WTC11 (cell line): Measurements from ENCODE around the gene HIF3A. TPM values are rescaled to one million over a fixed set of nuclear protein-coding genes. Genes with fewer than 3 reads are reported as not detected.

Source experiments
- ATAC-seq: fragments of 200-7000 bp; cut with Tn5 transposase; 2 replicates; pipeline ENCODE4 v1.10.0; 2021; ENCODE audit warnings: mild to moderate bottlenecking, moderate library complexity
- CTCF ChIA-PET: fragments of 300-600 bp; sonication (Branson Sonifier 250); formaldehyde crosslinking; loops from one replicate; lab custom pipeline; 2021; ENCODE audit warnings: antibody characterized with exemption; lab: Charles Lee
- POLR2A ChIA-PET: fragments of 350-600 bp; sonication (Branson Sonifier 250); formaldehyde crosslinking; loops from one replicate; lab custom pipeline; 2021; ENCODE audit warnings: antibody characterized with exemption; lab: Charles Lee
- DNase-seq: peaks from one replicate; pipeline ENCODE4 v3.0.0; 2021; ENCODE audit warnings: low spot score
- H3K27ac Mint-ChIP-seq: 2 replicates; pipeline ENCODE4 v1.8.0; 2021; ENCODE audit warnings: mixed read lengths
- H3K27me3 Mint-ChIP-seq: 2 replicates; pipeline ENCODE4 v1.8.0; 2021; ENCODE audit warnings: low read depth, mild to moderate bottlenecking, moderate library complexity, mixed read lengths
- H3K36me3 Mint-ChIP-seq: 2 replicates; pipeline ENCODE4 v1.8.0; 2021; ENCODE audit warnings: mixed read lengths
- H3K4me1 Mint-ChIP-seq: 2 replicates; pipeline ENCODE4 v1.8.0; 2022; ENCODE audit warnings: mixed read lengths
- H3K4me3 Mint-ChIP-seq: 2 replicates; pipeline ENCODE4 v1.8.0; 2021; ENCODE audit warnings: mild to moderate bottlenecking, moderate library complexity, mixed read lengths
- H3K9me3 Mint-ChIP-seq: 2 replicates; pipeline ENCODE4 v1.8.0; 2021; ENCODE audit warnings: mixed read lengths
- ATF1 ChIP-seq: sonication (generic); formaldehyde crosslinking; IDR thresholded peaks from 2 replicates; pipeline ENCODE4 v1.8.1; 2023; ENCODE audit warnings: mild to moderate bottlenecking, moderate library complexity, missing genetic modification reagents
- CREM ChIP-seq: sonication (generic); formaldehyde crosslinking; IDR thresholded peaks from 2 replicates; pipeline ENCODE4 v1.8.1; 2022; ENCODE audit warnings: mild to moderate bottlenecking, missing genetic modification reagents, moderate library complexity
- ETV6 ChIP-seq: sonication (generic); formaldehyde crosslinking; IDR thresholded peaks from 2 replicates; pipeline ENCODE4 v1.8.1; 2022; ENCODE audit warnings: mild to moderate bottlenecking, missing genetic modification reagents
- FOXJ3 ChIP-seq: sonication (generic); formaldehyde crosslinking; IDR thresholded peaks from 2 replicates; pipeline ENCODE4 v1.9.0; 2021; ENCODE audit warnings: missing genetic modification reagents, mild to moderate bottlenecking, borderline replicate concordance
- JAZF1 ChIP-seq: fragments of 250-450 bp; sonication (Bioruptor Pico); IDR thresholded peaks from 2 replicates; pipeline ENCODE4 v1.9.0; 2021; ENCODE audit warnings: moderate library complexity, mild to moderate bottlenecking, inconsistent platforms
- MXD4 ChIP-seq: fragments of 250-450 bp; sonication (Bioruptor Pico); IDR thresholded peaks from 2 replicates; pipeline ENCODE4 v1.8.0; 2021; ENCODE audit warnings: mild to moderate bottlenecking, moderate library complexity, borderline replicate concordance
- NFE2L1 ChIP-seq: sonication (generic); formaldehyde crosslinking; IDR thresholded peaks from 2 replicates; pipeline ENCODE4 v1.8.1; 2023; ENCODE audit warnings: missing genetic modification reagents
- OVOL2 ChIP-seq: fragments of 250-450 bp; sonication (Bioruptor Pico); IDR thresholded peaks from 2 replicates; pipeline ENCODE4 v1.9.0; 2021; ENCODE audit warnings: mild to moderate bottlenecking, borderline replicate concordance
- ZBTB21 ChIP-seq: sonication (generic); formaldehyde crosslinking; IDR thresholded peaks from 2 replicates; pipeline ENCODE4 v1.8.1; 2023; ENCODE audit warnings: mild to moderate bottlenecking, missing genetic modification reagents, borderline replicate concordance
- ZNF121 ChIP-seq: sonication (generic); formaldehyde crosslinking; IDR thresholded peaks from 2 replicates; pipeline ENCODE4 v1.8.0; 2023; ENCODE audit warnings: missing genetic modification reagents
- ZNF232 ChIP-seq: sonication (generic); formaldehyde crosslinking; IDR thresholded peaks from 2 replicates; pipeline ENCODE4 v1.8.0; 2022; ENCODE audit warnings: mild to moderate bottlenecking, missing genetic modification reagents
- total RNA-seq: library from RNA; stranded (reverse); gene quantifications from 3 replicates; pipeline ENCODE4 v1.2.3, GENCODE V29; 2021
- TF ChIP-seq, protein P1 (sequence below): sonication (generic); formaldehyde crosslinking; IDR thresholded peaks from 2 replicates; pipeline ENCODE4 v1.8.1; 2023; ENCODE audit warnings: mild to moderate bottlenecking, moderate library complexity, missing genetic modification reagents
- TF ChIP-seq, protein P2 (sequence below): fragments of 250-450 bp; sonication (Bioruptor Pico); IDR thresholded peaks from 2 replicates; pipeline ENCODE4 v1.9.0; 2021; ENCODE audit warnings: mild to moderate bottlenecking
- TF ChIP-seq, protein P3 (sequence below): sonication (generic); formaldehyde crosslinking; IDR thresholded peaks from 2 replicates; pipeline ENCODE4 v1.8.1; 2022; ENCODE audit warnings: low read depth, mild to moderate bottlenecking, moderate library complexity, missing genetic modification reagents, borderline replicate concordance
- TF ChIP-seq, protein P4 (sequence below): sonication (generic); formaldehyde crosslinking; IDR thresholded peaks from 2 replicates; pipeline ENCODE4 v1.8.0; 2022; ENCODE audit warnings: mild to moderate bottlenecking, missing genetic modification reagents
- TF ChIP-seq, protein P5 (sequence below): sonication (generic); formaldehyde crosslinking; IDR thresholded peaks from 2 replicates; pipeline ENCODE4 v1.8.0; 2023; ENCODE audit warnings: mild to moderate bottlenecking, missing genetic modification reagents
- TF ChIP-seq, protein P6 (sequence below): sonication (generic); formaldehyde crosslinking; IDR thresholded peaks from 2 replicates; pipeline ENCODE4 v1.8.0; 2022; ENCODE audit warnings: mild to moderate bottlenecking, missing genetic modification reagents
- TF ChIP-seq, protein P7 (sequence below): sonication (generic); formaldehyde crosslinking; conservative IDR thresholded peaks from 2 replicates; pipeline ENCODE4 v1.8.1; 2023; ENCODE audit warnings: mild to moderate bottlenecking, low read depth, missing genetic modification reagents, moderate library complexity

The HIF3A gene
- total RNA-seq, 1 experiment from 2014 or later = 31.8 TPM

DNA sequence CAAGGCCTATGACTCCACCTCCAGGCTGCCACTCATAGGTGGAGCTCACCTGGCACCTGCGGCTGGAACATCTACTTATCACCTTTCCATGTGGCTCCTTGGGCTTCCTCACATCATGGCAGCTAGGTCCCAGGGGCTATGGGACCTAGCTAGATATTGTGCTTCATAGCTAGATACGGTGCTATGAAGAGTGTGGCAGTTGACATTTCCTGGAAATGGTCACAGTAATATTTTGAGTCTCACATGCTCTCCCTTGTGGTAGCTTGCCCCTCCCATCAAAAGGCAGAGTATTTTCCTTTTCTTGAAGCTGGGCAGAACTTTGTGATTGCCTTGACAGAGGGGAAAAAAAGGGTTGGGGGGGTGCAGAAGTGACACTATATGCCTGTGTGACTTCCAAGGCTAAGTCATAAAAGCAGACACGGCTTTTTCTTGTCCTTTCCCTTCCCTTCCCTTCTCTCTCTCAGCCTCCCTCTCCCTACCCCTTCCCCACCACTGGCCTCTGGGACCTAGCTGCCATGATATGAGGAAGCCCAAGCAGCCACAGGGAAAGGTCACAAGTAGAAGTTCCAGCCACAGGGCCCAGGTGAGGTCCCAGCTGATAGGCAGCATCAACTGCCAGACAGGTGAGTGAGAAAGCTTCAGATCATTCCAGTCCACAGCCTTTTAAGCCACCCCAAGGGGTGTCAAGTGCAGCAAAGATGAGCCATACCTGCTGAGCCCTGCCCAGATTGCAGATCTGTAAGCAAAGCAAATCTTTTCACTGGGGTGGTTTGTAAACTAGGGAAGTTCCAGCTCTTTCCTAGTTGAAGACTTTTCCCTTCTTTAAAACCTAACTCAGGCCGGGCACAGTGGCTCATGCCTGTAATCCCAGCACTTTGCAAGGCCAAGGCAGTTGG, 6.9 kb upstream of the HIF3A start:
- TF ChIP-seq ETV6 (no peak), MXD4 (CRISPR knock-in tag) (no peak), ATF1 (no peak), ZNF232 (CRISPR knock-in tag) (no peak)
- TF ChIP-seq, protein P1, sequence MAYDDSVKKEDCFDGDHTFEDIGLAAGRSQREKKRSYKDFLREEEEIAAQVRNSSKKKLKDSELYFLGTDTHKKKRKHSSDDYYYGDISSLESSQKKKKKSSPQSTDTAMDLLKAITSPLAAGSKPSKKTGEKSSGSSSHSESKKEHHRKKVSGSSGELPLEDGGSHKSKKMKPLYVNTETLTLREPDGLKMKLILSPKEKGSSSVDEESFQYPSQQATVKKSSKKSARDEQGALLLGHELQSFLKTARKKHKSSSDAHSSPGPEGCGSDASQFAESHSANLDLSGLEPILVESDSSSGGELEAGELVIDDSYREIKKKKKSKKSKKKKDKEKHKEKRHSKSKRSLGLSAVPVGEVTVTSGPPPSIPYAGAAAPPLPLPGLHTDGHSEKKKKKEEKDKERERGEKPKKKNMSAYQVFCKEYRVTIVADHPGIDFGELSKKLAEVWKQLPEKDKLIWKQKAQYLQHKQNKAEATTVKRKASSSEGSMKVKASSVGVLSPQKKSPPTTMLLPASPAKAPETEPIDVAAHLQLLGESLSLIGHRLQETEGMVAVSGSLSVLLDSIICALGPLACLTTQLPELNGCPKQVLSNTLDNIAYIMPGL (CRISPR knock-in tag) = no peak
- ChIA-PET POLR2A (no interaction called here), CTCF (interaction anchor here (2.5 kb wide), 1 partner anchor 9 kb away, joined by 10 read pairs; no protein-coding TSS in a partner anchor)
- Mint-ChIP-seq H3K4me1 (no peaks in the 10 kb centered on the region), H3K36me3 (no peaks in the 10 kb centered on the region), H3K9me3 (peaks cover 6% of the 10 kb centered on the region; the same call in 1 of the 2 replicates), H3K4me3 (no peak overlapping the region), H3K27ac (no peak overlapping the region), H3K27me3 (peaks cover 14% of the 10 kb centered on the region)
- DNase-seq (no peak), ATAC-seq (no peak)

DNA sequence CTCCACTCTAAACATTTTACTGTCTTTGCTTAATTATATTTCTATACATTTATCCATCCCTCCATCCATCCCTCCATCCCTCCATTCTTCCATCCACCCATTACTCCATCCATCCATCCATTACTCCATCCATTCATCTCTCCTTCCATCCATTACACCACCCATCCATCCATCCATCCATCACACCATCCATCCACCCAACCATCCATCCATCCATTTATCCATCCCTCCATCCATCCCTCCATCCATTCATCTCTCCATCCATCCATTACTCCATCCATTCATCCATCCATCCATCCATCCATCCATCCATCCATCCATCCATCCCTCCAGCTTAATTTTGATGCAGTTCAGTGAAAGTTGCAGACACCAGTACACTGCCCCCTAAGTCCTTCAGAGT, 5.0 kb upstream of the HIF3A start:
- H3K27ac Mint-ChIP-seq = no peak overlapping the region
- no peaks in the 10 kb centered on the region for H3K4me1 Mint-ChIP-seq
- H3K36me3 Mint-ChIP-seq = no peaks in the 10 kb centered on the region
- no peak overlapping the region for H3K4me3 Mint-ChIP-seq
- DNase-seq (no peak), ATAC-seq (no peak)
- H3K9me3 Mint-ChIP-seq = peaks cover 6% of the 10 kb centered on the region; the same call in 1 of the 2 replicates
- POLR2A ChIA-PET = no interaction called here
- CTCF ChIA-PET = interaction anchor here (0.9 kb wide), 1 partner anchor 9 kb away, joined by 3 read pairs; no protein-coding TSS in a partner anchor
- TF ChIP-seq OVOL2 (CRISPR knock-in tag) = no peak
- TF ChIP-seq, protein P2, sequence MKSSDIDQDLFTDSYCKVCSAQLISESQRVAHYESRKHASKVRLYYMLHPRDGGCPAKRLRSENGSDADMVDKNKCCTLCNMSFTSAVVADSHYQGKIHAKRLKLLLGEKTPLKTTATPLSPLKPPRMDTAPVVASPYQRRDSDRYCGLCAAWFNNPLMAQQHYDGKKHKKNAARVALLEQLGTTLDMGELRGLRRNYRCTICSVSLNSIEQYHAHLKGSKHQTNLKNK = no peak
- TF ChIP-seq, protein P3, sequence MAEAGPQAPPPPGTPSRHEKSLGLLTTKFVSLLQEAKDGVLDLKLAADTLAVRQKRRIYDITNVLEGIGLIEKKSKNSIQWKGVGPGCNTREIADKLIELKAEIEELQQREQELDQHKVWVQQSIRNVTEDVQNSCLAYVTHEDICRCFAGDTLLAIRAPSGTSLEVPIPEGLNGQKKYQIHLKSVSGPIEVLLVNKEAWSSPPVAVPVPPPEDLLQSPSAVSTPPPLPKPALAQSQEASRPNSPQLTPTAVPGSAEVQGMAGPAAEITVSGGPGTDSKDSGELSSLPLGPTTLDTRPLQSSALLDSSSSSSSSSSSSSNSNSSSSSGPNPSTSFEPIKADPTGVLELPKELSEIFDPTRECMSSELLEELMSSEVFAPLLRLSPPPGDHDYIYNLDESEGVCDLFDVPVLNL (CRISPR knock-in tag) = no peak
- TF ChIP-seq NFE2L1 (CRISPR knock-in tag) = no peak
- TF ChIP-seq, protein P4, sequence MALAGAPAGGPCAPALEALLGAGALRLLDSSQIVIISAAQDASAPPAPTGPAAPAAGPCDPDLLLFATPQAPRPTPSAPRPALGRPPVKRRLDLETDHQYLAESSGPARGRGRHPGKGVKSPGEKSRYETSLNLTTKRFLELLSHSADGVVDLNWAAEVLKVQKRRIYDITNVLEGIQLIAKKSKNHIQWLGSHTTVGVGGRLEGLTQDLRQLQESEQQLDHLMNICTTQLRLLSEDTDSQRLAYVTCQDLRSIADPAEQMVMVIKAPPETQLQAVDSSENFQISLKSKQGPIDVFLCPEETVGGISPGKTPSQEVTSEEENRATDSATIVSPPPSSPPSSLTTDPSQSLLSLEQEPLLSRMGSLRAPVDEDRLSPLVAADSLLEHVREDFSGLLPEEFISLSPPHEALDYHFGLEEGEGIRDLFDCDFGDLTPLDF (CRISPR knock-in tag) = no peak
- TF ChIP-seq ZNF121 (CRISPR knock-in tag) = no peak
- TF ChIP-seq, protein P5, sequence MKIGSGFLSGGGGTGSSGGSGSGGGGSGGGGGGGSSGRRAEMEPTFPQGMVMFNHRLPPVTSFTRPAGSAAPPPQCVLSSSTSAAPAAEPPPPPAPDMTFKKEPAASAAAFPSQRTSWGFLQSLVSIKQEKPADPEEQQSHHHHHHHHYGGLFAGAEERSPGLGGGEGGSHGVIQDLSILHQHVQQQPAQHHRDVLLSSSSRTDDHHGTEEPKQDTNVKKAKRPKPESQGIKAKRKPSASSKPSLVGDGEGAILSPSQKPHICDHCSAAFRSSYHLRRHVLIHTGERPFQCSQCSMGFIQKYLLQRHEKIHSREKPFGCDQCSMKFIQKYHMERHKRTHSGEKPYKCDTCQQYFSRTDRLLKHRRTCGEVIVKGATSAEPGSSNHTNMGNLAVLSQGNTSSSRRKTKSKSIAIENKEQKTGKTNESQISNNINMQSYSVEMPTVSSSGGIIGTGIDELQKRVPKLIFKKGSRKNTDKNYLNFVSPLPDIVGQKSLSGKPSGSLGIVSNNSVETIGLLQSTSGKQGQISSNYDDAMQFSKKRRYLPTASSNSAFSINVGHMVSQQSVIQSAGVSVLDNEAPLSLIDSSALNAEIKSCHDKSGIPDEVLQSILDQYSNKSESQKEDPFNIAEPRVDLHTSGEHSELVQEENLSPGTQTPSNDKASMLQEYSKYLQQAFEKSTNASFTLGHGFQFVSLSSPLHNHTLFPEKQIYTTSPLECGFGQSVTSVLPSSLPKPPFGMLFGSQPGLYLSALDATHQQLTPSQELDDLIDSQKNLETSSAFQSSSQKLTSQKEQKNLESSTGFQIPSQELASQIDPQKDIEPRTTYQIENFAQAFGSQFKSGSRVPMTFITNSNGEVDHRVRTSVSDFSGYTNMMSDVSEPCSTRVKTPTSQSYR (CRISPR knock-in tag) = no peak
- H3K27me3 Mint-ChIP-seq = peaks cover 22% of the 10 kb centered on the region

DNA sequence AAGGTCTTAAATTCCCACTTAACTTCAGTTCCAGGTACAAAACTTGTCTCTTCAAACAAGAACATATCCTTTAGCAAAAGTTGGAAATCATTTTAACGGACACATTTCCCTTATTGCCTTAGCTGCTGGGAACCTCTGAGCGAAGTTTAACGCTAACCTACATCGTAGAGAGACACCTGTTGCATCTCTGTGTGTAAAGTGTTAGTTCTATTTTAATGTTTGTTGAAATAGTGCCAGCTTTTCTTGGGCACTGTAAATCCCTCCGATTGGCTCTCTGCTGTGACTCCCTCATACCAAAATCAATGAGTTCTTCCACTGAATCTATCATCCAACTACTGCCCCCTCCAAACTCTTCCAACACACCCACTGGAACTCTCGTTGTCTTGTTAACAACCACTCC, 2.3 kb upstream of the HIF3A start:
- H3K27ac Mint-ChIP-seq = no peak overlapping the region
- peaks cover 6% of the 10 kb centered on the region; the same call in 1 of the 2 replicates for H3K9me3 Mint-ChIP-seq
- H3K27me3 Mint-ChIP-seq = peaks cover 20% of the 10 kb centered on the region
- H3K4me1 Mint-ChIP-seq = peaks cover 12% of the 10 kb centered on the region
- CTCF ChIA-PET = interaction anchor here (1.2 kb wide), 1 partner anchor 14 kb away, joined by 8 read pairs; no protein-coding TSS in a partner anchor
- H3K4me3 Mint-ChIP-seq = no peak overlapping the region
- H3K36me3 Mint-ChIP-seq = no peaks in the 10 kb centered on the region
- DNase-seq (no peak), ATAC-seq (no peak)
- POLR2A ChIA-PET = no interaction called here
- TF ChIP-seq FOXJ3 (CRISPR knock-in tag) (no peak), ETV6 (no peak), ZBTB21 (CRISPR knock-in tag) (no peak), CREM (no peak), JAZF1 (CRISPR knock-in tag) (no peak)
- TF ChIP-seq, protein P6, sequence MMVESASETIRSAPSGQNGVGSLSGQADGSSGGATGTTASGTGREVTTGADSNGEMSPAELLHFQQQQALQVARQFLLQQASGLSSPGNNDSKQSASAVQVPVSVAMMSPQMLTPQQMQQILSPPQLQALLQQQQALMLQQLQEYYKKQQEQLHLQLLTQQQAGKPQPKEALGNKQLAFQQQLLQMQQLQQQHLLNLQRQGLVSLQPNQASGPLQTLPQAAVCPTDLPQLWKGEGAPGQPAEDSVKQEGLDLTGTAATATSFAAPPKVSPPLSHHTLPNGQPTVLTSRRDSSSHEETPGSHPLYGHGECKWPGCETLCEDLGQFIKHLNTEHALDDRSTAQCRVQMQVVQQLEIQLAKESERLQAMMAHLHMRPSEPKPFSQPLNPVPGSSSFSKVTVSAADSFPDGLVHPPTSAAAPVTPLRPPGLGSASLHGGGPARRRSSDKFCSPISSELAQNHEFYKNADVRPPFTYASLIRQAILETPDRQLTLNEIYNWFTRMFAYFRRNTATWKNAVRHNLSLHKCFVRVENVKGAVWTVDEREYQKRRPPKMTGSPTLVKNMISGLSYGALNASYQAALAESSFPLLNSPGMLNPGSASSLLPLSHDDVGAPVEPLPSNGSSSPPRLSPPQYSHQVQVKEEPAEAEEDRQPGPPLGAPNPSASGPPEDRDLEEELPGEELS (CRISPR knock-in tag) = no peak
- TF ChIP-seq, protein P7, sequence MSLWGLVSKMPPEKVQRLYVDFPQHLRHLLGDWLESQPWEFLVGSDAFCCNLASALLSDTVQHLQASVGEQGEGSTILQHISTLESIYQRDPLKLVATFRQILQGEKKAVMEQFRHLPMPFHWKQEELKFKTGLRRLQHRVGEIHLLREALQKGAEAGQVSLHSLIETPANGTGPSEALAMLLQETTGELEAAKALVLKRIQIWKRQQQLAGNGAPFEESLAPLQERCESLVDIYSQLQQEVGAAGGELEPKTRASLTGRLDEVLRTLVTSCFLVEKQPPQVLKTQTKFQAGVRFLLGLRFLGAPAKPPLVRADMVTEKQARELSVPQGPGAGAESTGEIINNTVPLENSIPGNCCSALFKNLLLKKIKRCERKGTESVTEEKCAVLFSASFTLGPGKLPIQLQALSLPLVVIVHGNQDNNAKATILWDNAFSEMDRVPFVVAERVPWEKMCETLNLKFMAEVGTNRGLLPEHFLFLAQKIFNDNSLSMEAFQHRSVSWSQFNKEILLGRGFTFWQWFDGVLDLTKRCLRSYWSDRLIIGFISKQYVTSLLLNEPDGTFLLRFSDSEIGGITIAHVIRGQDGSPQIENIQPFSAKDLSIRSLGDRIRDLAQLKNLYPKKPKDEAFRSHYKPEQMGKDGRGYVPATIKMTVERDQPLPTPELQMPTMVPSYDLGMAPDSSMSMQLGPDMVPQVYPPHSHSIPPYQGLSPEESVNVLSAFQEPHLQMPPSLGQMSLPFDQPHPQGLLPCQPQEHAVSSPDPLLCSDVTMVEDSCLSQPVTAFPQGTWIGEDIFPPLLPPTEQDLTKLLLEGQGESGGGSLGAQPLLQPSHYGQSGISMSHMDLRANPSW = no peak
